Esophagus squamous epithelium (tissue), 5 donors: Measurements from ENCODE around the gene A1BG. TPM values are rescaled to one million over a fixed set of nuclear protein-coding genes. Genes with fewer than 3 reads are reported as not detected.

Source experiments
- DNase-seq: peaks from one replicate; lab custom pipeline; 2025; lab: John Stamatoyannopoulos, UW
- H3K27ac ChIP-seq, 4 donors: fragments of 200-600 bp; sonication (generic); one replicate each; pipeline ENCODE4 v1.5.1; 2016 to 2019; ENCODE audit warnings: mild to moderate bottlenecking in 1 of 4
- H3K27me3 ChIP-seq, 4 donors: fragments of 200-600 bp; sonication (generic); 1 replicate in 3 of 4; 2 replicates in 1 of 4; pipeline versions ENCODE4 v1.5.1 to v1.6.0; 2017 to 2021; ENCODE audit warnings: antibody characterized with exemption in 1 of 4
- H3K36me3 ChIP-seq, 3 donors: fragments of 200-600 bp; sonication (generic); one replicate each; pipeline ENCODE4 v1.5.1; 2016 to 2019
- H3K4me1 ChIP-seq, 3 donors: fragments of 200-600 bp; sonication (generic); one replicate each; pipeline ENCODE4 v1.5.1; 2017 to 2019
- H3K4me3 ChIP-seq, 4 donors: fragments of 200-600 bp; sonication (generic); 1 replicate in 3 of 4; 2 replicates in 1 of 4; pipeline ENCODE4 v1.5.1; 2016 to 2019; ENCODE audit warnings: mild to moderate bottlenecking in 2 of 4, moderate library complexity in 1 of 4
- H3K9me3 ChIP-seq, 3 donors: fragments of 200-600 bp; sonication (generic); one replicate each; pipeline ENCODE4 v1.5.1; 2016 to 2019
- POLR2A ChIP-seq, 4 donors: fragments of 450-650 bp; IDR thresholded peaks; one replicate each; pipeline ENCODE4 v1.6.1; 2017; ENCODE audit warnings: antibody characterized with exemption in 4 of 4, mild to moderate bottlenecking in 4 of 4, moderate library complexity in 3 of 4
- WGBS, 2 donors: methylation state at CpG; one replicate each; pipeline ENCODE4 v1.1.5; 2018; 5-methylcytosine and 5-hydroxymethylcytosine counted together
- intact Hi-C: fragments of 100-400 bp; cut with DNase I; formaldehyde crosslinking; loops from one replicate; pipeline ENCODE4 v1.15.0; 2022
- total RNA-seq, 4 donors: library from RNA; depleted of rRNA; stranded (reverse); fragments of >200 nt; gene quantifications; one replicate each; pipeline ENCODE4 v1.1.0, GENCODE V29; 2016
- TF ChIP-seq, protein P1 (sequence below), 6 experiments: fragments of 450-650 bp in 4 of 6; fragments of 200-600 bp in 2 of 6; sonication (generic) in 2 of 6; IDR thresholded peaks; one replicate each; pipeline ENCODE4 v1.5.1; 2016 to 2019; ENCODE audit warnings: antibody characterized with exemption in 6 of 6, mild to moderate bottlenecking in 4 of 6, moderate library complexity in 4 of 6
- donor health status: DM: yes; HTN: yes; CAD: no.

The A1BG gene
- total RNA-seq, 4 donors from 2014 or later: 1.1 to 25.1 (median 13.9) TPM; not detected in 1

DNA sequence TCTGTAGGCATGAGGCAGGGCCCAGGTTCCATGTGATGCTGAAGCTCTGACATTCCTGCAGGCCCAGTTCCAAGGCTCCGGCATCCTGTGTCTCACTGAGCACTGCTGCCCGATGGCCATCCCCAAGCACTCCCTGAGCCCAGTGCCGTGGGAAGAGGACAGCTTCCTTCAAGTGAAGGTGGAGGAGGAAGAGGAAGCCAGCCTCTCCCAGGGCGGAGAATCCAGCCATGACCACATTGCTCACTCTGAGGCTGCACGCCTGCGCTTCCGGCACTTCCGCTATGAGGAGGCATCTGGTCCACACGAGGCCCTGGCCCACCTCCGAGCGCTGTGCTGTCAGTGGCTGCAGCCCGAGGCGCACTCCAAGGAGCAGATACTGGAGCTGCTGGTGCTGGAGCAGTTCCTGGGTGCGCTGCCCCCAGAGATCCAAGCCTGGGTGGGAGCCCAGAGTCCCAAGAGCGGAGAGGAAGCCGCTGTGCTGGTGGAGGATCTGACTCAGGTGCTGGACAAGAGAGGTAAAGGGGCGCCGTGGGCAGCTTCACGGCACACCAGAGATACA lies 18.5 kb downstream of the A1BG start:
- 88 to 98% methylated on average over 6 to 8 of the region's 19 CpGs for WGBS, 2 donors
- no peak for DNase-seq
- no peak overlapping the region for H3K4me3 ChIP-seq
- H3K27me3 ChIP-seq: no peaks in the 10 kb centered on the region
- H3K4me1 ChIP-seq: no peaks in the 10 kb centered on the region
- intact Hi-C loops: no loop called here
- TF ChIP-seq, protein P1, sequence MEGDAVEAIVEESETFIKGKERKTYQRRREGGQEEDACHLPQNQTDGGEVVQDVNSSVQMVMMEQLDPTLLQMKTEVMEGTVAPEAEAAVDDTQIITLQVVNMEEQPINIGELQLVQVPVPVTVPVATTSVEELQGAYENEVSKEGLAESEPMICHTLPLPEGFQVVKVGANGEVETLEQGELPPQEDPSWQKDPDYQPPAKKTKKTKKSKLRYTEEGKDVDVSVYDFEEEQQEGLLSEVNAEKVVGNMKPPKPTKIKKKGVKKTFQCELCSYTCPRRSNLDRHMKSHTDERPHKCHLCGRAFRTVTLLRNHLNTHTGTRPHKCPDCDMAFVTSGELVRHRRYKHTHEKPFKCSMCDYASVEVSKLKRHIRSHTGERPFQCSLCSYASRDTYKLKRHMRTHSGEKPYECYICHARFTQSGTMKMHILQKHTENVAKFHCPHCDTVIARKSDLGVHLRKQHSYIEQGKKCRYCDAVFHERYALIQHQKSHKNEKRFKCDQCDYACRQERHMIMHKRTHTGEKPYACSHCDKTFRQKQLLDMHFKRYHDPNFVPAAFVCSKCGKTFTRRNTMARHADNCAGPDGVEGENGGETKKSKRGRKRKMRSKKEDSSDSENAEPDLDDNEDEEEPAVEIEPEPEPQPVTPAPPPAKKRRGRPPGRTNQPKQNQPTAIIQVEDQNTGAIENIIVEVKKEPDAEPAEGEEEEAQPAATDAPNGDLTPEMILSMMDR (IDR thresholded peaks at IDR 0.05): no peak
- no peak for TF ChIP-seq POLR2A (IDR thresholded peaks at IDR 0.05)
- H3K27ac ChIP-seq: no peak overlapping the region
- H3K36me3 ChIP-seq: peaks cover 0 to 54% (median 14%) of the 10 kb centered on the region in 3 donors
- H3K9me3 ChIP-seq: no peaks in the 10 kb centered on the region

DNA sequence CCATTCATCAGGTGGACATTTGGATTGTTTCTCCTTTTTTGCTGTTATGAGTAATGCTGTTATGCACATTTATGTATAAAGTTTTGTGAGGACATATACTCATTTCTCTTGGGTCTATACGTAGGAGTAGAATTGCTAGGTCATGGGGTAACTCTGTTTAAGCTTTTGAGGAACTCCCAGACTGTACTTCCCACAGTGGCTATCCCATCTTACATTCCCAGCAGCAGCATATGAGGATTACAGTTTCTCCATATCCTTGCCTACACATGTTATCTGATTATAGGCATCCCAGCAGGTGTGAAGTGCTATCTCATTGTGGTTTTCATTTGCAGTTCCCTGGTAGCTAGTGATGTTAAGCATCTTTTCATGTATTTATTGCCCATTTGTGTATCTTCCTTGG lies 20.6 kb downstream of the A1BG start:
- 85 to 90% methylated on average over 1 of the region's 1 CpG for WGBS, 2 donors
- Histone ChIP-seq H3K27me3 (no peaks in the 10 kb centered on the region), H3K36me3 (peaks cover 0 to 34% (median 11%) of the 10 kb centered on the region in 3 donors), H3K4me3 (no peak overlapping the region), H3K4me1 (peaks cover 5 to 15% (median 6%) of the 10 kb centered on the region in 3 donors), H3K9me3 (no peaks in the 10 kb centered on the region), H3K27ac (no peak overlapping the region)
- no peak for DNase-seq
- no peak for TF ChIP-seq POLR2A (IDR thresholded peaks at IDR 0.05)
- TF ChIP-seq, protein P1 (IDR thresholded peaks at IDR 0.05): no peak
- intact Hi-C loops: no loop called here

DNA sequence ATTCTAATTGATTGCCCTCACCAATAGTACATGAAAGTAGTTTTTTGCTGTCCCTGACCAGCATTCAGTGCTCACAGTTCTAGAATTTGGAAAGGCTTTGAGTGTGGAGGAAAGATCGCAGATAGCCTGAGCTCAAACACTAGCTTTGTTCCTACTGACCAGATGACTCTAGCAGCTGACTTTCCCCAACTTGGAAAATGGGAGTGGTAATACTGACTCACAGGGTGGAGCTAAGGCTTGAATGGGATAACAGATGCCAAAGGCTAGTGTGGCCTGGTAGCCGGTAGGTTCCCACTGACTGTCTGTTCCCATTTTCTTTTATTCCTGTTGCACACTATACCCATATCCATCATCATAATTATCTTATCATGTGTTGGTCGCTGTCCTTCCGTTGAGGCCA lies 22.8 kb downstream of the A1BG start:
- peak overlapping the region in 1 of 4 donors; percentile 46 for H3K27ac ChIP-seq
- H3K4me1 ChIP-seq: peaks cover 15 to 30% (median 19%) of the 10 kb centered on the region in 3 donors
- H3K4me3 ChIP-seq: no peak overlapping the region
- no peak for DNase-seq
- intact Hi-C loops: no loop called here
- H3K9me3 ChIP-seq: no peaks in the 10 kb centered on the region
- WGBS, 2 donors: 74 to 77% methylated on average over 4 of the region's 4 CpGs
- H3K36me3 ChIP-seq: peaks cover 0 to 14% (median 5%) of the 10 kb centered on the region in 3 donors
- no peaks in the 10 kb centered on the region for H3K27me3 ChIP-seq
- TF ChIP-seq, protein P1 (IDR thresholded peaks at IDR 0.05): no peak
- TF ChIP-seq POLR2A (IDR thresholded peaks at IDR 0.05): no peak

GRCh38 chr19:58328999-58329398 lies 24.3 kb downstream of the A1BG start:
- intact Hi-C loops: no loop called here
- H3K4me3 ChIP-seq: no peak overlapping the region
- H3K27ac ChIP-seq: no peak overlapping the region
- no peaks in the 10 kb centered on the region for H3K36me3 ChIP-seq
- H3K4me1 ChIP-seq: peaks cover 15 to 38% (median 21%) of the 10 kb centered on the region in 3 donors
- TF ChIP-seq, protein P1 (IDR thresholded peaks at IDR 0.05): no peak
- TF ChIP-seq POLR2A (IDR thresholded peaks at IDR 0.05): no peak
- no peak for DNase-seq
- H3K9me3 ChIP-seq: no peaks in the 10 kb centered on the region
- WGBS, 2 donors: 65 to 76% methylated on average over 10 of the region's 10 CpGs
- H3K27me3 ChIP-seq: no peaks in the 10 kb centered on the region

DNA sequence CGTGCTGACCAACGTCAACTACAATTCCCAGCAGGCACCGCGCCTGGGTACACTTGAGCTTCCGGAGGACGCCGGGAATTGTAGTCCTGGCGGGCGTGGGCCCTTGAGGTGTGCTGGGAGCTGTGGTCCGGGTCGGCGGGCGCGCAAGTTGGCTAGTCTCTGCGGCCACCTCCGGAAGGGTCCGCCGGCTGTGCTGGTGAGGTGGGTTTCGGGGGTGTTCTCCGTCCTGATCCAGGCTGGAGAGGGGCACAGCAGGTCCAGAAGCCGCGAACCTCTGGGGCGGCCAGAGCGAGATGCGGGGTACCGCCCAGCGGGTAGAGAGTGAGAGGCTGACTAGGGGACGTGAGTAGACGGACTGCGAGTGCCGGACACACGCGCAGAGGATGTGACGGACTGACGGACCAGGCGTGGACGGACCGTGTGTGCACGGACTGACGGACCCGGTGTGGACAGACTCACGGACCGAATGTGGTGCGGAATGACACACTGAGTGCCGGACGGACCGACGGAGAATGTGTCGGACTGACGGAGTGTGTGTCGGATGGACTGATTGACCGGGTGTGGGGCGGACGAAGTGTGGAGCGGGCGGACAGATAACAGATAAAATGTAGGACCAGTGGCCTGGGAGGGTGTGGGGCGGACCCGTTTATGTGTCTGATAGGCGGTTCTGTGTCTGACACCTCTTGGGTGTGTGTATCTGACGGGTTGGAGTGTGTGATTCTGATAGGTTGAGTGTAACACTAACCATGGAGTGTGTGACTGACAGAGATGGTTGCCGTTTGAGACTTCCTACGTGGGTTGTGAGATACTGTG lies 26.2 kb downstream of the A1BG start, which contains the start of gene ZSCAN22:
Gene ZSCAN22, plus strand, starts transcription at position 81 of the 813 bp plus-strand sequence. CDS start 7,809 bp downstream, outside the sequence.
- whole genome bisulfite sequencing, 2 donors: 0% methylated on average over 16 to 43 of the region's 62 CpGs
- Histone ChIP-seq H3K36me3 (peaks cover 0 to 1% (median 0%) of the 10 kb centered on the region in 3 donors), H3K27me3 (no peaks in the 10 kb centered on the region), H3K4me1 (peaks cover 15 to 38% (median 21%) of the 10 kb centered on the region in 3 donors), H3K27ac (peak within 1 kb of the TSS; percentile 85 to 98 (median 94)), H3K4me3 (peak within 1 kb of the TSS; percentile 64 to 96 (median 82)), H3K9me3 (no peaks in the 10 kb centered on the region)
- intact Hi-C loops: no loop called here
- peak; percentile 83 for DNase-seq
- TF ChIP-seq, protein P1 (IDR thresholded peaks at IDR 0.05): peak in 1 of 6 experiments; percentile 3
- peak in 1 of 4 donors; percentile 56 for TF ChIP-seq POLR2A (IDR thresholded peaks at IDR 0.05)
